Uterus (tissue), 2 donors: ENCODE measurements around the gene CAV2.

Source experiments
- POLR2A ChIP-seq, 2 donors: fragments of 450-650 bp; IDR thresholded peaks; one replicate each; pipeline ENCODE4 v1.6.1; 2016; ENCODE audit warnings: antibody characterized with exemption in 2 of 2, mild to moderate bottlenecking in 1 of 2, moderate library complexity in 1 of 2
- TF ChIP-seq, protein P1 (sequence below), 4 experiments: fragments of 200-600 bp in 2 of 4; fragments of 450-650 bp in 2 of 4; sonication (generic) in 2 of 4; IDR thresholded peaks; one replicate each; pipeline ENCODE4 v1.5.1; 2016 to 2019; ENCODE audit warnings: antibody characterized with exemption in 4 of 4, mild to moderate bottlenecking in 2 of 4, moderate library complexity in 1 of 4

DNA sequence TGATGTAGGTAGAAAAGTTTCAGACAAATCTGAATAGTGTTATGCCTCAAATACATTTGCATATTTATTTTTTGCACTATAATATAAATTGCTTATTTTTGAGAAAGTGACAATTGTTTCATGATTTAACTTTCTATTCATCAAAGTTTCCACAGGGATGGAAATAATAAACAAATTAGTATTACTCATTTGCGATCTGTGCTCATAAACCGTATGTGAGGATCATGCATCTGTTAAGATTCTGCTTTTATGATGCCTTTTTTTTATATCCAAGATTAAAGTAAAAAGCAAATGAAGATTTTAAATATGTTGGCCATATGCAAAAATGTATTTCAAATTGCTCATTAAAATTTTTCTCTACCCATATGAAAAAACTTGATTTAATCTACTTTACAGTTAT, 45.2 kb upstream of the CAV2 start:
- TF ChIP-seq, protein P1, sequence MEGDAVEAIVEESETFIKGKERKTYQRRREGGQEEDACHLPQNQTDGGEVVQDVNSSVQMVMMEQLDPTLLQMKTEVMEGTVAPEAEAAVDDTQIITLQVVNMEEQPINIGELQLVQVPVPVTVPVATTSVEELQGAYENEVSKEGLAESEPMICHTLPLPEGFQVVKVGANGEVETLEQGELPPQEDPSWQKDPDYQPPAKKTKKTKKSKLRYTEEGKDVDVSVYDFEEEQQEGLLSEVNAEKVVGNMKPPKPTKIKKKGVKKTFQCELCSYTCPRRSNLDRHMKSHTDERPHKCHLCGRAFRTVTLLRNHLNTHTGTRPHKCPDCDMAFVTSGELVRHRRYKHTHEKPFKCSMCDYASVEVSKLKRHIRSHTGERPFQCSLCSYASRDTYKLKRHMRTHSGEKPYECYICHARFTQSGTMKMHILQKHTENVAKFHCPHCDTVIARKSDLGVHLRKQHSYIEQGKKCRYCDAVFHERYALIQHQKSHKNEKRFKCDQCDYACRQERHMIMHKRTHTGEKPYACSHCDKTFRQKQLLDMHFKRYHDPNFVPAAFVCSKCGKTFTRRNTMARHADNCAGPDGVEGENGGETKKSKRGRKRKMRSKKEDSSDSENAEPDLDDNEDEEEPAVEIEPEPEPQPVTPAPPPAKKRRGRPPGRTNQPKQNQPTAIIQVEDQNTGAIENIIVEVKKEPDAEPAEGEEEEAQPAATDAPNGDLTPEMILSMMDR (IDR thresholded peaks at IDR 0.05), result no peak
- no peak for TF ChIP-seq POLR2A (IDR thresholded peaks at IDR 0.05)
